ENCODE results near the gene PLA2G7.

PLA2G7 gene

DNA sequence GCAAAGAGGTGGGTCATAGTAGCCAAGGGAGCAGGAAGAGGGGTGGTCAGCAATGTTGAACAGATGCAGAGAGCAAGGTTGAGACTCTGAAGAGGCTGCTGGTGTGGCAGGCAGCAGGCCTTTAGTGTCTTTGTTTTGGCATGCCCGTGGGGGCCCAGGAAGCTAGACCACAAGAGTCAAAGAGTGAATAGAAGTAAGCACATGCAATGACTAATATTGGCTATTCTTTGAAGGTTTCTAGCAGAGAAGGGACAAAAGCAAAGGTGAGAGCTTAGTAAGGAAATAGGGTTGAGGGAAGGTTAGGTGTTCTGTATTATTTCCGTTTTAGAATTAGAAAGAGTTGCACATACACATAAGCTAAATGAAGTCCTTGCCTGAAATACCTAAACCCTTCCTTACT is 28.7 kb downstream of the PLA2G7 start:
- Histone ChIP-seq H3K79me2 (ENCODE audit: insufficient read depth, low read depth) (no peaks in the 10 kb centered on the region), H2AFZ (ENCODE audit: low read depth) (no peak overlapping the region), H4K20me1 (ENCODE audit: insufficient read depth) (no peaks in the 10 kb centered on the region), H3K9ac (no peak overlapping the region), H3K27me3 (ENCODE audit: insufficient read depth, low read depth) (no peaks in the 10 kb centered on the region), H3K27ac (no peak overlapping the region), H3K4me1 (ENCODE audit: low read depth, poor library complexity, severe bottlenecking) (no peaks in the 10 kb centered on the region), H3K36me3 (ENCODE audit: insufficient read depth) (no peaks in the 10 kb centered on the region), H3K4me3 (IDR thresholded peaks at IDR 0.05; ENCODE audit: insufficient read depth, low read depth, low read length) (no peak overlapping the region), H3K4me2 (no peak overlapping the region)
- TF ChIP-seq, protein P1, sequence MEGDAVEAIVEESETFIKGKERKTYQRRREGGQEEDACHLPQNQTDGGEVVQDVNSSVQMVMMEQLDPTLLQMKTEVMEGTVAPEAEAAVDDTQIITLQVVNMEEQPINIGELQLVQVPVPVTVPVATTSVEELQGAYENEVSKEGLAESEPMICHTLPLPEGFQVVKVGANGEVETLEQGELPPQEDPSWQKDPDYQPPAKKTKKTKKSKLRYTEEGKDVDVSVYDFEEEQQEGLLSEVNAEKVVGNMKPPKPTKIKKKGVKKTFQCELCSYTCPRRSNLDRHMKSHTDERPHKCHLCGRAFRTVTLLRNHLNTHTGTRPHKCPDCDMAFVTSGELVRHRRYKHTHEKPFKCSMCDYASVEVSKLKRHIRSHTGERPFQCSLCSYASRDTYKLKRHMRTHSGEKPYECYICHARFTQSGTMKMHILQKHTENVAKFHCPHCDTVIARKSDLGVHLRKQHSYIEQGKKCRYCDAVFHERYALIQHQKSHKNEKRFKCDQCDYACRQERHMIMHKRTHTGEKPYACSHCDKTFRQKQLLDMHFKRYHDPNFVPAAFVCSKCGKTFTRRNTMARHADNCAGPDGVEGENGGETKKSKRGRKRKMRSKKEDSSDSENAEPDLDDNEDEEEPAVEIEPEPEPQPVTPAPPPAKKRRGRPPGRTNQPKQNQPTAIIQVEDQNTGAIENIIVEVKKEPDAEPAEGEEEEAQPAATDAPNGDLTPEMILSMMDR (conservative IDR thresholded peaks at IDR 0.05; ENCODE audit: low read depth, low read length), result no peak

DNA sequence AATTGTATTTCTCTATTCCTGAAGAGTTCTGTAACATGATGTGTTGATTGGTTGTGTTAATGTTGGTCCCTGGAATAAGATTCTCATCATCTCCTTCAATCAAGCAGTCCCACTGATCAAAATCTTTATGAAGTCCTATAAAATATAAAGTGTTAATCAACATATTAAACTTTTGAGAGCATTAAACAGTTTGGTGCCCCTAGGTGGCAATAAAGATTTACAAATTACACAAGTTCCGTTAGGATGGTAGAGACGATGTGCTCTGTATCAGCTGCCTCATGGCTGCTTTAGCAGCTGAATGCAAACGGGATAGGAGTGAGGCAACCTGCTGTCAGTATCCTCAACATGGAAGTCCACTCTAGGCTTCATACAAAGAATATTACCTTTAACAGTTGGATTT is 30.6 kb downstream of the PLA2G7 start:
- Histone ChIP-seq H3K9ac (no peak overlapping the region), H3K4me2 (no peak overlapping the region), H3K4me1 (ENCODE audit: low read depth, poor library complexity, severe bottlenecking) (no peaks in the 10 kb centered on the region)

DNA sequence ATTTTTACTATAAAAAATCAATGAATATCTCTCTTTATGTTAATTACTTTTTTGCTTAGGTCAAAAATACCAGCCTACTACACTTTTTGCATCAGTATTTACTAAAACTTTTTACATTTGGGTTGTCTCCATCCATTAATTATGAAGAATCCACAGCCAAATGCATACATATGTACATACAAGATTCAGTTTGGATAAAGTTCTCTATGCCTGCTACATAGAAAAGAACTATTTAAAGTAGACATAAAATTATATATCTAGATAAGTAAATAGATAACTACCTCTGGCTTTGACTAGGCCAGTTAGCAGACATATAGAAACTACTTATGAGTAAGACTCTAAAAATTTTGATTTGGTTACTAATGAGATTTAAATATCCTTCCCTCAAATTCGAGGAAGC is 35.2 kb downstream of the PLA2G7 start:
- Histone ChIP-seq H2AFZ (ENCODE audit: low read depth) (no peak overlapping the region), H3K9ac (no peak overlapping the region), H3K4me3 (IDR thresholded peaks at IDR 0.05; ENCODE audit: insufficient read depth, low read depth, low read length) (no peak overlapping the region), H3K27me3 (ENCODE audit: insufficient read depth, low read depth) (no peaks in the 10 kb centered on the region), H3K4me2 (no peak overlapping the region), H3K4me1 (ENCODE audit: low read depth, poor library complexity, severe bottlenecking) (no peaks in the 10 kb centered on the region), H3K79me2 (ENCODE audit: insufficient read depth, low read depth) (no peaks in the 10 kb centered on the region), H3K27ac (no peak overlapping the region), H4K20me1 (ENCODE audit: insufficient read depth) (no peaks in the 10 kb centered on the region), H3K36me3 (ENCODE audit: insufficient read depth) (no peaks in the 10 kb centered on the region)
- TF ChIP-seq, protein P1 (conservative IDR thresholded peaks at IDR 0.05; ENCODE audit: low read depth, low read length), result no peak

More for the DNA sequence above, 30.6 kb downstream of the PLA2G7 start:
- no peaks in the 10 kb centered on the region for H4K20me1 ChIP-seq (ENCODE audit: insufficient read depth)
- H3K36me3 ChIP-seq (ENCODE audit: insufficient read depth), result no peaks in the 10 kb centered on the region
- H3K27ac ChIP-seq, result no peak overlapping the region
- no peaks in the 10 kb centered on the region for H3K79me2 ChIP-seq (ENCODE audit: insufficient read depth, low read depth)
- no peak overlapping the region for H3K4me3 ChIP-seq (IDR thresholded peaks at IDR 0.05; ENCODE audit: insufficient read depth, low read depth, low read length)
- no peaks in the 10 kb centered on the region for H3K27me3 ChIP-seq (ENCODE audit: insufficient read depth, low read depth)
- H2AFZ ChIP-seq (ENCODE audit: low read depth), result no peak overlapping the region
- TF ChIP-seq, protein P1 (conservative IDR thresholded peaks at IDR 0.05; ENCODE audit: low read depth, low read length), result no peak

- Histone ChIP-seq H3K4me1 (ENCODE audit: low read depth, poor library complexity, severe bottlenecking) (no peaks in the 10 kb centered on the region), H3K27ac (no peak overlapping the region), H3K36me3 (ENCODE audit: insufficient read depth) (no peaks in the 10 kb centered on the region), H2AFZ (ENCODE audit: low read depth) (no peak overlapping the region), H3K4me2 (no peak overlapping the region), H3K79me2 (ENCODE audit: insufficient read depth, low read depth) (no peaks in the 10 kb centered on the region), H3K9ac (no peak overlapping the region), H3K27me3 (ENCODE audit: insufficient read depth, low read depth) (no peaks in the 10 kb centered on the region), H3K4me3 (IDR thresholded peaks at IDR 0.05; ENCODE audit: insufficient read depth, low read depth, low read length) (no peak overlapping the region), H4K20me1 (ENCODE audit: insufficient read depth) (no peaks in the 10 kb centered on the region)
- TF ChIP-seq, protein P1 (conservative IDR thresholded peaks at IDR 0.05; ENCODE audit: low read depth, low read length), result no peak
These were observed 44.2 kb downstream of the PLA2G7 start for GRCh38 chr6:46690911-46691451.
